Activated T-cell treated with anti-CD3 and anti-CD28 coated beads for 24 hours (primary cell): Measurements from ENCODE around the gene RBM38.

ENCODE experiments used
- DNase-seq: peaks from one replicate; pipeline ENCODE4 v3.0.0-alpha.2; 2020; ENCODE audit warnings: low read depth

The RBM38 gene

GRCh38 chr20:57391439-57392301, 474 bp downstream of the RBM38 start:
- peak; percentile 34 for DNase-seq

GRCh38 chr20:57392512-57393271, 1.5 kb downstream of the RBM38 start:
- peak; percentile 65 for DNase-seq

- no peak for DNase-seq
Observed at GRCh38 chr20:57393321-57394120, 2.3 kb downstream of the RBM38 start.

GRCh38 chr20:57394121-57395082, 3.2 kb downstream of the RBM38 start:
- DNase-seq = no peak

DNA sequence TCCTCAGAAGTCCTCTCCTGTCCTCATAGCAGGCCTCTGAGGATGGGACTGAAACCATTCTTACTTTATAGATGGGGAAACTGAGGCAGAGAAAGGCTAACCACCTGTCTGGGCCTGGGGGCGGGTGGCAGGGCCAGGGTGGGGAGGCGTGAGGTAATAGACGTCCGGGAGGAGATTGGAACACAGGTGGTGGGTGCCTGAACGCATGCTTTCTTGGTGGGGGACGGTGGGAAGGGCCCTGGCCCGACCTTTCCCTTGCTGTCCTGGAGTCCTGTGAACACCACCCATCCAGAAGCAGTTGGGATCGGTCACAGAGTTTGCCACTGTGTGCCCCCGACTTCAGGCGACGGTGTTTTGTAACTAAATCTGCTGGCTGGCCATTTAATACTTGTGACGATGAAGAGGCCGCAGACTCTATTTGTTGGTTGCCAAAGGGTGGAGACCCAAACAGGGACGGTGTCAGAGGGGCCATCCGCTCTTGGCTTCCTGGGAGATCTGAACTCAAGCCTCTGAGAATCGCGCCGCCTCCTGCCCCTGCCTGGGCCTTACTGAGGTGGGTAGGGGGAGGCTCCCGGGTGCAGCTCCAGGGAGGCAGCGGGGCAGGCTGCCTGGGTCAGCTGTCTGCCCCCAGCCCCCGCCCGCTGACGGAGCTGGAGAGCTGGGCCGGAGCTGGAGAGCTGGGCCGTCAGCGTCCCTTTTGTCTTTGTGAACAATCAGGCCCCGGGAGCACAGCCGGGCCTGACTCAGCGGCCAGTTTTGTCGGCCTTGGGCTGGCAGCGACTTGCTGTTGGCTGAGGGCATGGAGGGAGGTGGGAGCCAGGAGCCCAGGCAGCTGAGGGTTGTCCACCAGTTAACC, 4.1 kb downstream of the RBM38 start:
- DNase-seq = no peak

- no peak for DNase-seq
Observed at GRCh38 chr20:57396212-57396983, 5.2 kb downstream of the RBM38 start.

DNA sequence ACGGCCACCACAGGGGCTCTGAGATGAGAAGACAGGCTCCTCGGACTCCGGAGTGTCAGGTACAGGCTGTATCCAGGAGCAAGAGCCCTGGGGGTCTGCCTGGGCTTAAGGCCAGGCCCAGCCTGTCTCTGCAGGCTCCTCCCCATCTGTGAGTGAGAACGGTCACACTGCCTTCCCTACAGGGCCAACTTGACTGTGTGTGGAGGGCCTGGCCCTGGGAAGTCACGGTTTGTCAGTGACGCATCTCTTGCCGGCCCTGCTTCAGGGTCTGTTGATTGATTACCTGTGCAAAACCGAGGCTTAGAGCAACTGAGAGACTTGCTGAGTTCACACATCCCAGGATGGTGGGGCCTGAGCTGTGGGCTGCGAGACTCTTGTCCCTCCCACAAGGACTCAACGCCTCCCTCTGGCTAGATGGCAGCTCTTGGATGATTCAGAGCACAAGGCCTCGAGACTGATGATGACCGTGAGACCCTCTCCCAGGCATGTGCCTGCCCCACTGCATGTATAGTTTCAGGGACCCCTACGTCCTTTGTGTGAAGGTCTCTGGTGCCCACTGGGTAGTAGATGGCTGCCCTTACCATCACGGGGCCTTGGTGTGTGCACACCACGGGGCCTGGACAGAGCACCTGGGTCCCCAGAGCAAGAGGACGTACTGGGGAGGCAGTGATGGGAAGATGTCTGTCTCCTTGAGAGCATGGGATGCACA, 5.9 kb downstream of the RBM38 start:
- DNase-seq = no peak

DNA sequence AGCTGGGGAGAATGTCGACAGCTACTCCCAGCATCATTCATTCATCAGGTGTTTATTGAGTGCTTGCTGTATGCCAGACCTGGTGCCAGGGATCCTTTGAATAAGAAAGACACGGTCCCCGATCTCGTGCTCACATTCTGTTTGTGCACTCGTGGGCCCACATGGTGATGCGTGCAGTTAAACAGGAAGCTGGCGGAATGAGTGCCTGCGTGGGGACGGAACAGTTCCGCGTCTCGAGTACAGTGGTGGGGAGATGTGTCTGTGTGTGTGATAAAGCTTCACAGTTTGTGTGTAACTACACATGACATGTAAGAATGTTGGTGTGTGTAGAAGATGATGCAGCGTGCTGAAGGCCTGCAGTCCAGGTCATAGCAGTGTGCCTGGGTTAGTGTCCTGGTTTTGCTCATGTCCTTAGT, 6.5 kb downstream of the RBM38 start:
- DNase-seq = peak; percentile 43

- DNase-seq = peak; percentile 79
Observed at GRCh38 chr20:57398231-57398821, 7.1 kb downstream of the RBM38 start.

DNA sequence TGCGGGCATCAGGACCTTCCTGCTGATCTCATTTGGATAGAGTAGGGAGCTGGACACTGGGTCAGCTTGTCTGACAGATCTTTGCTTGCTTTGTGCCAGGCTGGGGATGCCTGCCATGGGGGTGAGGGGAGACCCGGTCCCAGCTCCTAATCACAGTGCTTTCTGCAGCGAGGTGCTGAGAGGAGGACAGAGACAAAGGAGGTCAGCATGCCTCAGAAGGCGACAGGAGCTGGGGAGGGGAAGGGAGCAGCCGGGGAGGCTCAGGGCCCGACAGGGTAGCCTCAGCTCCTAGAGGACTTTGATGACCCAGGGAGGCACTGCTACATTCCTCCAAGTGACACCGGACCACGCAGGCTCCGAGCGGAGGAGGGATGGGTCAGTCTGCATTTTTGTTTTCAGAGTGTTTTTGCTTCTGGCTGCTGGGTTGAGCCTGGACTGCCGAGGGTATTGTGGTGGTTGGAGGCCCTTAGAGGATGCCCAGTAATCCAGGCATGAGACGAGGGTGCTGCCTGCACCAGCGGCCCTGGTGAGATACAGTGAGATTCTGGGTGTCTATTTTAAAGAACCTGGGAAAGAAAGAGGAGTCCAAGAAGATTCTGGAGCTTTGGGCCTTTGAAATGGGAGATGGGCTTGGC, 7.8 kb downstream of the RBM38 start:
- DNase-seq = no peak

DNA sequence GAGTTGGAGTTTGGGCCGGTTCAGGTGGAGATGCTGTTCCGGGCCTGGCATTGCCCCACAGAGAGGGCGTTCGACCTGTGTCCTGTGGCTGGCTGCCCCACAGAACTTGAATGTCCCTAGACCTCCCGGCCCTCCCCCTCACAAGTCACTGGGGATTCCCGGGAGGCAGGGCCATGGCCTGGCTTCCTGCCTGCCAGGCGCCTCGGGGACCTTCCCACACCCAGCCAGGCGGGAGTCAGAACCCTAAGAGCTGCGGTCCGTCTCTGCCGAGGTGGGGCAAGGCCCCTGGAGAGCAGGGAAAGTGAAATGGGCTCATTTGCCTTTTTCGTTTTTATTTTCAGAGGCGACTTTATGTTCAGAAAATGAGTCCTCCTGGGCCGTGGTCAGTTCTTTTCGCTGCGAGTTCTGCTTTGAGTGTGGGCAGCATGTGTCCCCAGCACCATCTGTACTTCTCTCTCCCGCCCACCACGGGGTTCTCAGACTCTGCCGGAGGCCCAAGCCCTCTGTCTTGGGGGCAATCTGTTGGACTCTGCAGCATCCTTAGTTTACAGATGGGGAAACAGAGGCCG, 8.5 kb downstream of the RBM38 start:
- peak; percentile 46 for DNase-seq

- no peak for DNase-seq
Observed at GRCh38 chr20:57400231-57400701, 9.1 kb downstream of the RBM38 start.

- no peak for DNase-seq
Observed at GRCh38 chr20:57400821-57401564, 9.8 kb downstream of the RBM38 start.

- DNase-seq = no peak
Observed at GRCh38 chr20:57401565-57401918, 10.3 kb downstream of the RBM38 start.

DNA sequence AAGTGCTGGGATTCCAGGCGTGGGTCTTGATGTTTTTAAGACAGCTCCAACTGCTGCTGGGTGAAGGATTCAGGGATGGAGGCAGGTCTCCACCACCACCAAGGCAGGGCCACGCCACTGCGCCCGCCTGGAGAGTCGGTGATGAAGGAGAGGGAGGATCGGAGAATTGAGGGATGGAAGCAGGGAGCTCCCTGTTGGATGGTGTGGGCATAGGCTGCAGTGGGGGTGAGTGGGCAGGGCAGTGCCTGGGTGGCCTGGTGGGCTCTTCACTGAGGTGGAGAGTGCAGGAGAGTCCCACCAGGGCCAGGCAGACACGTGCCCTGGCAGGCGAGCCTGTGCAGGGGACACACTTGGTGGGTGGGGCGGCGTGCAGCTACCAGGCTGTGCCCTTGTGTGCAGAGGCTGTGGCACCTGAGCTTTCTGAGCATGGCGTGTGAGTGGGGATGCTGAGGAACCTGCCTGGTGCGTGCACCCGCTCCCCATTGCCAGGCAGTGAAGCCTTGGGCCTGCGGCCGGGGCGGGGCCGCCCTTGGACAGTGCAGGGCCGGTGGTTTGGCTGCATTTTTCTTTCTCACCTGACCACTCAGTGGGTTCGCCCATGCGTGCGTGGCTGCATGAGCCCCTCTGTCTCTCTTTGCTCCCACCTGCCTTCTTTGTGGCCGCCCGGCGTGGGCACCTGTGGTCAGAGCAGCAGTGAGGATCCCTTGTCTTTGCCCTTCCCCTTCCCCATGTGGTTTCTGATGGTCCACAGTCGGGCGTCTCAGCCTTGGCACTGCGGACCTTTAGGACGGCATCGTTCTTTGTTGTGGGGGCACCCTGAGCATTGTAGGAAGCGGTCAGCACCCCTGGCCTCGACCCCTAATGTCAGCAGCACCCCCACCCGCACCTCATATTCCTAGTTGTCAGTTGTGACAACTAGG, 11.3 kb downstream of the RBM38 start:
- no peak for DNase-seq

- DNase-seq = no peak
Observed at GRCh38 chr20:57403216-57403615, 12.0 kb downstream of the RBM38 start.
